ENCODE measurements around the gene PTPN3.
"Not testable (repeated sequence)": the region's sequence is repeated elsewhere in the genome, so short reads cannot be mapped to it uniquely, and the experiment has no call there.

Gene PTPN3, protein sequence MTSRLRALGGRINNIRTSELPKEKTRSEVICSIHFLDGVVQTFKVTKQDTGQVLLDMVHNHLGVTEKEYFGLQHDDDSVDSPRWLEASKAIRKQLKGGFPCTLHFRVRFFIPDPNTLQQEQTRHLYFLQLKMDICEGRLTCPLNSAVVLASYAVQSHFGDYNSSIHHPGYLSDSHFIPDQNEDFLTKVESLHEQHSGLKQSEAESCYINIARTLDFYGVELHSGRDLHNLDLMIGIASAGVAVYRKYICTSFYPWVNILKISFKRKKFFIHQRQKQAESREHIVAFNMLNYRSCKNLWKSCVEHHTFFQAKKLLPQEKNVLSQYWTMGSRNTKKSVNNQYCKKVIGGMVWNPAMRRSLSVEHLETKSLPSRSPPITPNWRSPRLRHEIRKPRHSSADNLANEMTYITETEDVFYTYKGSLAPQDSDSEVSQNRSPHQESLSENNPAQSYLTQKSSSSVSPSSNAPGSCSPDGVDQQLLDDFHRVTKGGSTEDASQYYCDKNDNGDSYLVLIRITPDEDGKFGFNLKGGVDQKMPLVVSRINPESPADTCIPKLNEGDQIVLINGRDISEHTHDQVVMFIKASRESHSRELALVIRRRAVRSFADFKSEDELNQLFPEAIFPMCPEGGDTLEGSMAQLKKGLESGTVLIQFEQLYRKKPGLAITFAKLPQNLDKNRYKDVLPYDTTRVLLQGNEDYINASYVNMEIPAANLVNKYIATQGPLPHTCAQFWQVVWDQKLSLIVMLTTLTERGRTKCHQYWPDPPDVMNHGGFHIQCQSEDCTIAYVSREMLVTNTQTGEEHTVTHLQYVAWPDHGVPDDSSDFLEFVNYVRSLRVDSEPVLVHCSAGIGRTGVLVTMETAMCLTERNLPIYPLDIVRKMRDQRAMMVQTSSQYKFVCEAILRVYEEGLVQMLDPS

DNA sequence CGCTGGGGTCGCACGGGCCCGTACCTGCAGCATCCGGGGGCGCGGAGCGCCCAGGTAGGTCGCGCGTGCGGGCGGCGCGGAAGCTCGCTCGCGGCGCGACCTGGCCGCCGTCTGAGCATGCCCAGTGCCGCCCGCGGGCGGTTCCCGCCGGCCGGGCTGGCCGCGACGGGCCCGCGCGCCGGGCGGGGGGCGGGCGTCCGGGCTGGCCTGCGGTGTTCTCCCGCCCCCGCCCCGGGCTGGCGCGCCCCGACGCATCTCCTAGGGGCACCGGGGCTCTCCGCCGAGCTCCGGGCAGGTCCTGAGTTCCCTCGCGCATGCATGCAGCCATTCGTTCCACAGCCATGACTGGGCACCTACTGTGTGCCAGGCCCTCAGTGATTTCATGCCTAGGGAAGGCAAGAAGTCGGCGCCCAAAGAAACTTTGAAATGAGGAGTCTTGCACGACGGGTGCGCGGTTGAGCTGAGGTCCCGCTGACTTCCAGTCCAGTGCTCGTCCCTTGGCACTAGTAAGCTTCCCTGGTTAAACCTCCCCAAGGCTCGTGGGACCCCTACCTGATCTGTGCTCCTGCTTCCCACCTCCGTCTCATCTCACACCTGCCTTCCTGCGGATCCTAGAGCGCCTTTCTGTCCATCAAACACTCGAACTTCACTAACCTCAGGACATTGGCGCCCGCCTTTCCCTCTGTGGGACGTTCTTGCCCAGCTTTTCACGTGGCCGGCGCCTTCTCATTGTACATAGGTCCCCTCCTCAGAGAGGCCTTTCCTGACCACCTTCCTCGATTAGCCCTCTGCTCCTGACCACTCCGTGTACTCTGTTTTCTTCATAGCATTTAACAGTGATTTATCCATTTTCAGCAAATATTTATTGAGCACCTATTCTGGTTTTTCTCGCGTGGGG is at the start of gene PTPN3:
Gene PTPN3, minus strand, starts transcription at position 113 of the 898 bp plus-strand sequence. CDS start 34,873 bp downstream, outside the sequence.
- DNase-seq, result no peak

DNA sequence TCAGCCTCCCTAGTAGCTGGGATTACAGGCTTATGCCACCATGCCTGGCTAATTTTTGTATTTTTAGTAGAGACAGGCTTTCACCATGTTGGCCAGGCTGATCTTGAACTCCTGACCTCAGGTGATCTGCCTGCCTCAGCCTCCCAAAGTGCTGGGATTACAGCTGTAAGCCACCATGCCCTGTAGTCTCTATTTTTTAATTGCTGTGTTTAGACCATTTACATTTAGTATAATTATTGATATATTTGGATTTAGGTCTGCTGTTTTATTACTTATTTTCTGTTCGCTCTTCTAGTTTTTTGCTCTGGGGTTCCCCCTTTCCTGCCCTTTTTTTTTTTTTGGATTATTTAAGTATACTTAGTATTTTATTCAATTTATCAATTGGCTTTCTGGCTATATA is 46.8 kb upstream of the PTPN3 start:
- not testable (repeated sequence) for DNase-seq

DNA sequence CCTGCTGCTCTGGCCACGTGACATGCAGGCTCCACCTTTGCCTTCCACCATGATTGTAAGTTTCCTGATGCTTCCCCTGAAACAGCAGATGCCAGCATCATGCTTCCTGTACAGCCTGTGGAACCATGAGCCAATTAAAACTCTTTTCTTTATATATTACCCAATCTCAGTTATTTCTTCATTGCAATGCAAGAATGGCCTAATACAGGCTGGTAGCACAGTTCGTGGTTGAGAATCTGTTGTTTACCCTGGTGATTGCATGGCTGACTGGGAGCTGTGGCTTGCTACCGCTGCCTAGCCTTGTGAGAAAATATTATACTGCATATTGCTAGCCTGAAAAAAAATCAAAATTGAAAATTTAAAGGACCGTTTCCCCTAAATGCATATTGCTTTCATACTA is 44.8 kb upstream of the PTPN3 start:
- no peak for DNase-seq

DNA sequence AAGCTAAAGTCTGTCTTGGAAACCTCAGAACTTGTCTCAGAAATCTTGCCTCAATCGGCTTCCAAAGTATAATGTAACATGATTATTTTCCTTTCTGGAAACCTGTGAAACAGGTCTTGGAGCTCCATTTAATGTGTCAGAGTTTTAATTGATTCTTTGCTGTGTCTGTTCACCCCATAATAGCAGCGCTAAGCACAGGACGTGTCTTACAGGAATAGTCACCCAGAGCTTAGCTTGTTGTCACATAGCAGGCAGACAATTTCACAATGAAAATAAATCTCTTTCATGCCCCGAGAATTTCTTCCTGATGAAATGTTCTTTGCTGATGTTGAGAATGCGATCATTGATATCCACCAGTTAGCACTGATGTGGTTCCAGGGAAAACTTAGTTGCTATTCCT is 40.2 kb upstream of the PTPN3 start:
- no peak for DNase-seq

GRCh38 chr9:109537288-109537687 is 39.2 kb upstream of the PTPN3 start:
- no peak for DNase-seq

GRCh38 chr9:109536859-109537258 is 38.8 kb upstream of the PTPN3 start:
- no peak for DNase-seq

DNA sequence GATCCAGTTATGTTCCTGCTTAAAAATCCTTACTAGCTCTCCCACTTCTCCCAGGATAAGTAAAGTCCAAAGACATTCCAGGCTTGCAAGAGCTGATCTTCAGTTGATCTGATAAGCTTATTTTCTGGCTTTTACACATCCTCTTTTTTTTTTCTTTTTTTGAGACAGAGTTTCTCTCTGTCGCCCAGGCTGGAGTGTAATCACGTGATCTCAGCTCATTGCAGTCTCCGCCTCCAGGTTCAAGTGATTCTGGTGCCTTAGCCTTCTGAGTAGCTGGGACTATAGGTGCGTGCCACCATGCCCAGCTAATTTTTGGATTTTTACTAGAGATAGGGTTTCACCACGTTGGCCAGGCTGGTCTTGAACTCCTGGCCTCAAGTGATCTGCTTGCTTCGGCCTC is 37.3 kb upstream of the PTPN3 start:
- DNase-seq, result no peak

GRCh38 chr9:109534151-109534550 is 36.0 kb upstream of the PTPN3 start:
- no peak for DNase-seq

- not testable (repeated sequence) for DNase-seq
Observed at GRCh38 chr9:109532652-109533051, 34.5 kb upstream of the PTPN3 start.

- no peak for DNase-seq
Observed at GRCh38 chr9:109522106-109522505, 24.0 kb upstream of the PTPN3 start.

- DNase-seq, result no peak
Observed at GRCh38 chr9:109520475-109521132, 22.5 kb upstream of the PTPN3 start.

- DNase-seq, result no peak
Observed at GRCh38 chr9:109519366-109519765, 21.3 kb upstream of the PTPN3 start.

GRCh38 chr9:109518621-109519335 is 20.7 kb upstream of the PTPN3 start:
- DNase-seq, result no peak

DNA sequence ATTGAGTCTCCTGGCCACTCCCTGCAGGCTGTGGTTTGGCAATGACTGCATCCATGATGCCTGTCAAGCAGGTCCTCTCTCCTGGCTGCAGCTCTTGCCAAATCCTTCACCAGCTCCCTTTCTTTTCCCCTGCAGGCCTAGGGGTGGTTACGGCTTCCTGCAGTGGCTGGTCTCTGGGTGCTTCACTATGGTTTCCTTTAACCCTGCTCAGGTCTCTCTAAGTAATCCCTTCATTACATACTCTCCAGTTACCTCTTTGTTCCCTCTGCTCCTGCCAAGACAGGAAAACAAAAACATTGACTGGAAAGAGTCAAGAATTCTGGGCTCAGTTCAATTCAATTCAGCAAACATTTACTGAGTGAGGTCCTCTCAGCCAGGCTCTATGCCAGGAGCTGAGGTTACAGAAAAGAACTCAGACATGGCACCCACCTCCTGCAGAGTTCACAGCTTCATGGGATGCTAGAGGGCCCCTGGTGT is 19.8 kb upstream of the PTPN3 start:
- DNase-seq, result no peak

DNA sequence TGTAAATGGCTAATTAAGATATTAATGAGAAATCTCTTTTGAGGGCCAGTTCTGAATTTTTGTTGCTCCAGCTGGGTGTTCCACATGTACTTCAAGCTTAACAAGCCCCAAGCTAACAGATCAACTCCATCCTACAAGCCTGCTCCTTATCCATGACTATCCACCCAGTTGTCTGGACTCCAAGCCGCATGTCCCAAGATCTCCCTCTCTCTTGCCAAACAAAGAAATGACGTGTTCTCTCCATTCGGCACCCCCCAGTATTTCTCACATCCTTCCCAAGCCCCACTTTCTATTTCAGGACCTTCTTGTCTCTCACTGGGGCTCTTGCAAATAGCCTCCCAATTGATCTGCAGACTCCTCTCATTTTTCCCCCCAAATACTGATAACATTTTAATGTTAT is 15.8 kb upstream of the PTPN3 start:
- no peak for DNase-seq

DNA sequence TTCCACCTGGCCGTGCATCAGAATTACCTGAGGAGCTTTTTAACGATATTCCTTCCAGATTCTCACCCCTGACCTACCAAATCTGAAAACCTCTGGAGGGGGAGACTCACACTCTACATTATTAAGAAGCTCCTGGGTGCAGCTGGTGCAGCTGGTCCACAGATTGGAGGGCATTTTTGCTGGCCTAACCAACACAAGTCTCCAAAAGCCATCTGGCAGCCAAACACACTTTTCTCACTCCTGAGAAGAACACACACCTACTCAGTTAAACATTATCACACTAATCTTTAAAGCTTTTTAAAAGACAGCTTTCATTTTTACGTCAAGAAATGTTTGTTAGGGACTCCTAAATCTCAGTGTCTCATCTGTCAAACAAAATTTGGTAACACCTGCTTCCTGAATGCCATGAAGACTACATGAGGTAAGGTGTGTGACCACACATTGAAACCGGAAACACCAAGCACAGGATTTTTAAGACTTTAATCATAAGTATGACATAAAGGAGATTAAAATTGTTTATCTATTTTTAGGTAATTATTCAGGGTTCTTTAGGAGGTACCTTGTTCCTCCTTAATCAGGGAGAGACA is 14.2 kb upstream of the PTPN3 start:
- no peak for DNase-seq

DNA sequence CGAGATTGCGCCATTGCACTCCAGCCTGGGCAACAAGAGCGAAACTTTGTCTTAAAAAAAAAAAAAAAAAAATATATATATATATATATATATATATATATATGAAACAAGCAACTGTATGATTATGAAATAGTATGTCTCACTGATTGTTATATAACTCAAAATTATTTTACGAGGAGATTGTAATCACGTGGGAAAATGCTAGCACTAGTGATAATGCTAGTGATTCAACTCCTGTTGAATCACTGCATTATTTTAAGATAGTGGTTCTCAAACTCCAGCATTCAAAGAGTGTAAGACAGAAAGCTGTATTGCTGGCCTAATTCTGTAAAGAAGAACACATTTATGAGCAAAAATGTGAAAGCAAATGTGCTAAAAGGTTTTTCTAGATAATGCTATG is 12.4 kb upstream of the PTPN3 start:
- no peak for DNase-seq

DNA sequence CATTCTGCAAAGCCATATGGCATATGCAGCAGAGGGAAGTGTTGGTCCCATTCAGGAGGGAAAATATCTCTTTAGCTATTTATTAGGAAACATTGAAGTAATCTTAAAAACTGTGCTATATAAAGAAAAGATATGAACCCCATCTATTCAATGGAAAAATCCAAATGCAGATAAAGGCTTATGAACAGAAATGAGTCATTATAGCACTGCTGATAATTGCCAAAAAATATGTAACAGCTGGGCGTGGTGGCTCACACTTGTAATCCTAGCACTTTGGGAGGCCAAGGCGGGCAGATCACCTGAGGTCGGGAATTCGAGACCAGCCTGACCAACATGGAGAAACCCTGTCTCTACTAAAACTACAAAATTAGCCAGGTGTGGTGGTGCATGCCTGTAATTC is 11.9 kb upstream of the PTPN3 start:
- not testable (repeated sequence) for DNase-seq

GRCh38 chr9:109509611-109510010 is 11.5 kb upstream of the PTPN3 start:
- no peak for DNase-seq

DNA sequence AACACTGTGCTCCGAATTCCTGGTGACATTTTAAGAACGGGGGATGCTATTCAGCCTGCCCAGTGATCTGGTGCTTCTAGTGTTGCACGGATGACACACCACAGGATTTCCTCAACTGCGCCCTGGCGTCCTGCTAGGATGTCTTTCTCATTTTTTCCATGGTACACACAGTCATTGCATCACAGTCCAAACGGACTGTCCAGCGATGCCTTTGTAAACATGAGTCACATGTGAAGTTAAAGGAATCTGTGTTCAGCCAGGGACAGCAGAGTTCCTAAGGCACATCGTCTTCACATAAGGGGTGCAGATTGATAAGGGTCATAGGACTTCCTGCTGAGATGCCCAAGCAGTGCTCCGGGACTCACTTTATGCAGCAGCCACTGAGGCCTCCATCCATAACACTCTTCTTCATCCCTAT is 9.3 kb upstream of the PTPN3 start:
- no peak for DNase-seq

GRCh38 chr9:109506097-109506712 is 8.1 kb upstream of the PTPN3 start:
- DNase-seq, result no peak

Measured in stimulated activated CD4-positive, alpha-beta T cell treated with anti-CD3 and anti-CD28 coated beads, Interleukin-4, amount 100 ng/mL, for 4 hours (primary cell).